H1 (cell line): ENCODE results near the gene ALOX15B. TPM values are rescaled to one million over a fixed set of nuclear protein-coding genes. Genes with fewer than 3 reads are reported as not detected.

ENCODE experiments used
- CTCF ChIA-PET: fragments of 300-600 bp; sonication (Branson Sonifier 250); formaldehyde crosslinking; loops from one replicate; lab custom pipeline; 2021; ENCODE audit not compliant: partially characterized antibody; lab: Charles Lee
- POLR2A ChIA-PET: fragments of 300-600 bp; sonication (Branson Sonifier 250); formaldehyde crosslinking; loops from one replicate; lab custom pipeline; 2021; ENCODE audit warnings: inconsistent platforms; ENCODE audit not compliant: partially characterized antibody; lab: Charles Lee
- DNase-seq, 2 experiments: peaks; one replicate each; pipeline versions ENCODE4 v3.0.0 to v3.0.0-alpha.2; 2010 to 2022; ENCODE audit warnings: low spot score in 2 of 2, low read depth in 1 of 2, mixed read lengths in 1 of 2
- FAIRE-seq: peaks from 2 replicates; lab custom pipeline; 2011; peaks lifted over from hg19 to GRCh38; lab: Jason Lieb, UNC
- H2AFZ ChIP-seq: 2 replicates; pipeline ENCODE4 v1.8.1; 2012; ENCODE audit warnings: low read length, inconsistent platforms
- H2AK5ac ChIP-seq: 2 replicates; pipeline ENCODE4 v1.6.1; 2013; ENCODE audit warnings: low read depth, low read length
- H2BK120ac ChIP-seq: replicated peaks from 2 replicates; pipeline ENCODE3; 2013; ENCODE audit warnings: low read depth, low read length, inconsistent platforms
- H2BK12ac ChIP-seq: 2 replicates; pipeline ENCODE4 v1.6.1; 2013; ENCODE audit warnings: low read depth, low read length
- H2BK15ac ChIP-seq: 2 replicates; pipeline ENCODE4 v1.6.1; 2013; ENCODE audit warnings: low read length
- H2BK20ac ChIP-seq: 2 replicates; pipeline ENCODE4 v1.6.1; 2013; ENCODE audit warnings: low read length
- H2BK5ac ChIP-seq: 2 replicates; pipeline ENCODE4 v1.6.1; 2013; ENCODE audit warnings: low read depth, low read length
- H3K14ac ChIP-seq: 2 replicates; pipeline ENCODE4 v1.6.1; 2013; ENCODE audit warnings: inconsistent platforms; ENCODE audit not compliant: insufficient read length
- H3K18ac ChIP-seq: 2 replicates; pipeline ENCODE4 v1.6.1; 2013; ENCODE audit warnings: low read length; ENCODE audit errors: extremely low read depth
- H3K23ac ChIP-seq: 2 replicates; pipeline ENCODE4 v1.6.1; 2013; ENCODE audit warnings: inconsistent platforms; ENCODE audit not compliant: insufficient read length
- H3K23me2 ChIP-seq: 2 replicates; pipeline ENCODE4 v1.6.1; 2013; ENCODE audit warnings: low read depth, low read length
- H3K27ac ChIP-seq: 2 replicates; pipeline ENCODE4 v1.6.1; 2011; ENCODE audit warnings: low read depth, low read length, inconsistent platforms
- H3K27me3 ChIP-seq, 4 experiments: replicated peaks in 1 of 4; 1 replicate in 1 of 4; 2 replicates in 3 of 4; pipeline versions ENCODE4 v1.6.1 to v1.8.1; 2011 to 2013; ENCODE audit warnings: low read length in 3 of 4, mild to moderate bottlenecking in 3 of 4, inconsistent platforms in 2 of 4, mixed read lengths in 2 of 4, moderate library complexity in 1 of 4; ENCODE audit not compliant: control insufficient read depth in 3 of 4, insufficient read depth in 3 of 4; ENCODE audit errors: extremely low read depth in 1 of 4
- H3K36me3 ChIP-seq, 4 experiments: 2 replicates each; pipeline versions ENCODE4 v1.6.1 to v1.8.1; 2011 to 2013; ENCODE audit warnings: mild to moderate bottlenecking in 4 of 4, low read length in 3 of 4, moderate library complexity in 2 of 4, control low read depth in 1 of 4, inconsistent platforms in 1 of 4; ENCODE audit not compliant: insufficient read depth in 4 of 4, control insufficient read depth in 2 of 4
- H3K4ac ChIP-seq: replicated peaks from 2 replicates; pipeline ENCODE3; 2013; ENCODE audit warnings: low read length, low read depth, mixed read lengths, inconsistent platforms; ENCODE audit not compliant: insufficient read length
- H3K4me1 ChIP-seq, 4 experiments: replicated peaks in 1 of 4; 1 replicate in 1 of 4; 2 replicates in 3 of 4; pipeline versions ENCODE4 v1.6.1 to v1.8.1; 2011 to 2013; ENCODE audit warnings: low read length in 3 of 4, inconsistent platforms in 2 of 4, mixed read lengths in 1 of 4; ENCODE audit not compliant: insufficient read depth in 4 of 4, control insufficient read depth in 3 of 4
- H3K4me2 ChIP-seq, 2 experiments: 2 replicates each; pipeline versions ENCODE4 v1.6.1 to v1.8.1; 2011 to 2013; ENCODE audit warnings: low read depth in 2 of 2, low read length in 2 of 2, control low read depth in 1 of 2, inconsistent platforms in 1 of 2, mild to moderate bottlenecking in 1 of 2; ENCODE audit not compliant: insufficient read depth in 1 of 2
- H3K4me3 ChIP-seq, 4 experiments: fragments of 200-600, 300-600 bp in 1 of 4; sonication (generic), shearing (Covaris generic), sonication (Bioruptor Twin) in 1 of 4; 2 replicates each; pipeline versions ENCODE4 v1.5.1 to v1.8.1; 2011 to 2016; ENCODE audit warnings: low read length in 4 of 4, low read depth in 3 of 4, control low read depth in 2 of 4, inconsistent platforms in 2 of 4, mild to moderate bottlenecking in 2 of 4, mixed read lengths in 1 of 4, moderate library complexity in 1 of 4; ENCODE audit not compliant: insufficient read depth in 2 of 4; ENCODE audit errors: extremely low read depth in 1 of 4
- H3K56ac ChIP-seq: replicated peaks from 2 replicates; pipeline ENCODE3; 2013; ENCODE audit warnings: low read depth, mild to moderate bottlenecking, mixed read lengths, low read length, inconsistent platforms; ENCODE audit not compliant: insufficient read length
- H3K79me1 ChIP-seq: 2 replicates; pipeline ENCODE4 v1.6.1; 2013; ENCODE audit warnings: low read depth, low read length, control low read depth
- H3K79me2 ChIP-seq, 2 experiments: 2 replicates each; pipeline versions ENCODE4 v1.6.1 to v1.8.1; 2012 to 2013; ENCODE audit warnings: low read length in 2 of 2, mild to moderate bottlenecking in 2 of 2, inconsistent platforms in 1 of 2; ENCODE audit not compliant: insufficient read depth in 2 of 2, control insufficient read depth in 1 of 2
- H3K9ac ChIP-seq, 4 experiments: replicated peaks in 1 of 4; 1 replicate in 1 of 4; 2 replicates in 3 of 4; pipeline versions ENCODE4 v1.6.1 to v1.8.1; 2011 to 2013; ENCODE audit warnings: low read depth in 3 of 4, low read length in 3 of 4, control low read depth in 2 of 4, mild to moderate bottlenecking in 2 of 4, moderate library complexity in 2 of 4, inconsistent platforms in 1 of 4; ENCODE audit errors: extremely low read depth in 1 of 4
- H3K9me3 ChIP-seq, 2 experiments: 2 replicates each; pipeline versions ENCODE4 v1.6.1 to v1.8.1; 2012 to 2013; ENCODE audit warnings: mild to moderate bottlenecking in 2 of 2, moderate library complexity in 2 of 2, control low read depth in 1 of 2, inconsistent platforms in 1 of 2, low read depth in 1 of 2, low read length in 1 of 2, mixed read lengths in 1 of 2; ENCODE audit not compliant: insufficient read depth in 2 of 2
- H4K20me1 ChIP-seq, 2 experiments: replicated peaks in 1 of 2; 2 replicates each; pipeline versions ENCODE3 to v1.8.1; 2011 to 2013; ENCODE audit warnings: inconsistent platforms in 2 of 2, low read length in 2 of 2, mild to moderate bottlenecking in 1 of 2; ENCODE audit not compliant: insufficient read depth in 2 of 2, control insufficient read depth in 1 of 2
- H4K5ac ChIP-seq: 2 replicates; pipeline ENCODE4 v1.6.1; 2013; ENCODE audit warnings: low read length, low read depth, mixed read lengths, inconsistent platforms; ENCODE audit not compliant: insufficient read length
- H4K8ac ChIP-seq: 2 replicates; pipeline ENCODE4 v1.8.0; 2013; ENCODE audit warnings: mild to moderate bottlenecking, moderate library complexity, low read length, inconsistent platforms; ENCODE audit not compliant: insufficient read depth; ENCODE audit errors: extremely low read depth
- H4K91ac ChIP-seq: replicated peaks from 2 replicates; pipeline ENCODE3; 2013; ENCODE audit warnings: low read length, mixed read lengths, inconsistent platforms; ENCODE audit not compliant: insufficient read length
- BACH1 ChIP-seq: IDR thresholded peaks from 2 replicates; pipeline ENCODE4 v1.6.1; 2012; ENCODE audit warnings: low read length, improper control_type of control experiment
- CHD2 ChIP-seq: IDR thresholded peaks from 2 replicates; pipeline ENCODE4 v1.6.1; 2012; ENCODE audit warnings: low read length, improper control_type of control experiment
- CTCF ChIP-seq, 3 experiments: IDR thresholded peaks; 1 replicate in 2 of 3; 2 replicates in 1 of 3; pipeline versions ENCODE4 v1.5.1 to v1.6.1; 2011; ENCODE audit warnings: low read length in 3 of 3, mild to moderate bottlenecking in 3 of 3, inconsistent platforms in 2 of 3, low read depth in 1 of 3, moderate library complexity in 1 of 3; ENCODE audit not compliant: insufficient read depth in 1 of 3; ENCODE audit errors: control extremely low read depth in 1 of 3
- EGR1 ChIP-seq: IDR thresholded peaks from 2 replicates; pipeline ENCODE4 v1.6.1; 2011; ENCODE audit warnings: low read depth, low read length, borderline replicate concordance
- EP300 ChIP-seq, 2 experiments: IDR thresholded peaks; 1 replicate in 1 of 2; 2 replicates in 1 of 2; pipeline ENCODE4 v1.6.1; 2011 to 2012; ENCODE audit warnings: low read depth in 2 of 2, low read length in 2 of 2, mild to moderate bottlenecking in 2 of 2, borderline replicate concordance in 1 of 2, inconsistent platforms in 1 of 2, moderate library complexity in 1 of 2
- KDM5A ChIP-seq: fragments of 200-600 bp; IDR thresholded peaks from 2 replicates; pipeline ENCODE4 v1.7.1; 2012; ENCODE audit warnings: mild to moderate bottlenecking, low read length, inconsistent platforms, mixed read lengths
- SP1 ChIP-seq: IDR thresholded peaks from 2 replicates; pipeline ENCODE4 v1.6.1; 2011; ENCODE audit warnings: low read depth, low read length
- WGBS, 2 experiments: shearing (Covaris generic) in 1 of 2; methylation state at CpG; one replicate each; pipeline versions ENCODE4 v1.1.6 to v1.1.7; 2013 to 2015; ENCODE audit warnings: low lambda C conversion rate in 2 of 2, mixed read lengths in 2 of 2, inconsistent platforms in 1 of 2, low coverage in 1 of 2, missing lambda C conversion rate in 1 of 2; ENCODE audit not compliant: insufficient replicate concordance in 2 of 2, insufficient coverage in 1 of 2, insufficient read length in 1 of 2; ENCODE audit errors: extremely low coverage in 1 of 2, missing lambda C conversion rate in 1 of 2; 5-methylcytosine and 5-hydroxymethylcytosine counted together
- polyA plus RNA-seq, 7 experiments: library from polyadenylated mRNA; depleted of rRNA in 3 of 7; stranded (reverse) in 5 of 7; unstranded in 2 of 7; fragments of >200 nt in 5 of 7; fragments of 200-250 nt in 2 of 7; gene quantifications; 1 replicate in 5 of 7; 2 replicates in 1 of 7; 4 replicates in 1 of 7; pipeline versions ENCODE4 v1.2.1 to v1.2.3, GENCODE V29; 2011 to 2013; ENCODE audit warnings: missing spikeins in 2 of 7, mixed read lengths in 2 of 7
- total RNA-seq: library from RNA; stranded (reverse); fragmentation: NEBNext Ultra II Directional; extraction: Animal tissue kit (Norgen Biotek cat#: 25700); gene quantifications from 2 replicates; pipeline ENCODE4 v1.2.1, GENCODE V29; 2021
- TF ChIP-seq, protein P1 (sequence below): IDR thresholded peaks from 2 replicates; pipeline ENCODE4 v1.6.1; 2012; ENCODE audit warnings: inconsistent platforms

The ALOX15B gene
- total and polyA plus RNA-seq, 2 of the 8 experiments (the other 6 are each of a cell fraction or from before 2014, with no cell fraction given): 0.63 to 0.91 TPM

DNA sequence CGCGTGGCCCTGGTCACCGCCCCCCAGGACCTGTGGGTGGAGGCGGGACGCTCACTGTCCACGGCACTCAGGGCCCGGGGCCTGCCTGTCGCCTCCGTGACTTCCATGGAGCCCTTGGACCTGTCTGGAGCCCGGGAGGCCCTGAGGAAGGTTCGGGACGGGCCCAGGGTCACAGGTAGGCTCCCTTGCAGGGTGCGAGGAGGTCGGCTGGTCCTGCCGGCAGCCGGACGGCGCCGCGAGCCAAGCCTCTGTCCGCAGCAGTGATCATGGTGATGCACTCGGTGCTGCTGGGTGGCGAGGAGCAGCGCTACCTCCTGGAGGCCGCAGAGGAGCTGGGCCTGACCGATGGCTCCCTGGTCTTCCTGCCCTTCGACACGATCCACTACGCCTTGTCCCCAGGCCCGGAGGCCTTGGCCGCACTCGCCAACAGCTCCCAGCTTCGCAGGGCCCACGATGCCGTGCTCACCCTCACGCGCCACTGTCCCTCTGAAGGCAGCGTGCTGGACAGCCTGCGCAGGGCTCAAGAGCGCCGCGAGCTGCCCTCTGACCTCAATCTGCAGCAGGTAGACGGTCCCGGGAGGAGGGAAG, 35.2 kb upstream of the ALOX15B start:
- Histone ChIP-seq H3K18ac (peak overlapping the region; percentile 78; the same call in 1 of the 2 replicates), H3K27ac (no peak overlapping the region), H4K8ac (peak overlapping the region; percentile 63), H3K4me1 (peaks cover 0 to 9% (median 4%) of the 10 kb centered on the region in 4 experiments; a peak in 5 of 7 replicates), H3K9ac (no peak overlapping the region), H3K23me2 (no peaks in the 10 kb centered on the region; the same call in 1 of the 2 replicates), H2AFZ (peak overlapping the region; percentile 94), H3K14ac (no peak overlapping the region), H2BK120ac (no peak overlapping the region), H3K23ac (no peak overlapping the region), H3K9me3 (no peaks in the 10 kb centered on the region; a peak in 1 of 4 replicates), H2BK15ac (no peak overlapping the region), H3K79me1 (no peaks in the 10 kb centered on the region), H4K5ac (no peak overlapping the region), H4K20me1 (no peaks in the 10 kb centered on the region), H2AK5ac (no peak overlapping the region), H3K4me3 (peak overlapping the region; percentile 8 to 66 (median 24); a peak in 7 of 8 replicates), H3K4me2 (peak overlapping the region; percentile 59 to 85), H2BK5ac (peak overlapping the region; percentile 68; the same call in 1 of the 2 replicates), H3K4ac (no peak overlapping the region), H2BK12ac (peak overlapping the region; percentile 90; the same call in 1 of the 2 replicates), H4K91ac (peak overlapping the region; percentile 51), H3K36me3 (peaks cover 0 to 7% (median 0%) of the 10 kb centered on the region in 4 experiments; a peak in 1 of 8 replicates), H3K56ac (no peak overlapping the region), H2BK20ac (no peak overlapping the region), H3K79me2 (no peaks in the 10 kb centered on the region), H3K27me3 (peaks cover 35 to 53% (median 42%) of the 10 kb centered on the region in 4 experiments)
- POLR2A ChIA-PET: interaction anchor here (1.0 to 2.2 kb wide), 2 partner anchors 13 to 14 kb away, joined by 3 to 12 read pairs; no protein-coding TSS in a partner anchor
- 28% methylated on average over 40 of the region's 44 CpGs; no CpG with 5 or more reads in 1 of the 2 experiments for WGBS, 2 experiments
- FAIRE-seq (no peak), DNase-seq (no peak)
- CTCF ChIA-PET: interaction anchor here (0.7 to 6.0 kb wide), 7 partner anchors 9 to 88 kb away, joined by 3 to 50 read pairs (median 4); partner anchors contain the start of gene RNF227
- TF ChIP-seq EP300 (IDR thresholded peaks at IDR 0.05; ENCODE audit: borderline replicate concordance in 1 of 2, low read depth in 2 of 2, low read length in 2 of 2) (no peak), KDM5A (no peak), CHD2 (no peak), EGR1 (no peak), SP1 (no peak), CTCF (IDR thresholded peaks at IDR 0.05; ENCODE audit: control extremely low read depth in 1 of 3, insufficient read depth in 1 of 3, low read depth in 1 of 3, low read length in 3 of 3) (no peak), BACH1 (no peak)
- TF ChIP-seq, protein P1, sequence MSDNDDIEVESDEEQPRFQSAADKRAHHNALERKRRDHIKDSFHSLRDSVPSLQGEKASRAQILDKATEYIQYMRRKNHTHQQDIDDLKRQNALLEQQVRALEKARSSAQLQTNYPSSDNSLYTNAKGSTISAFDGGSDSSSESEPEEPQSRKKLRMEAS: peak; percentile 29; the same call in 1 of the 2 replicates
